ENCODE measurements around the gene EFCAB8.
"Not testable (repeated sequence)": the region's sequence is repeated elsewhere in the genome, so short reads cannot be mapped to it uniquely, and the experiment has no call there.

The EFCAB8 gene

GRCh38 chr20:32842688-32843524 is 15.8 kb upstream of the EFCAB8 start:
- DNase-seq = no peak

DNA sequence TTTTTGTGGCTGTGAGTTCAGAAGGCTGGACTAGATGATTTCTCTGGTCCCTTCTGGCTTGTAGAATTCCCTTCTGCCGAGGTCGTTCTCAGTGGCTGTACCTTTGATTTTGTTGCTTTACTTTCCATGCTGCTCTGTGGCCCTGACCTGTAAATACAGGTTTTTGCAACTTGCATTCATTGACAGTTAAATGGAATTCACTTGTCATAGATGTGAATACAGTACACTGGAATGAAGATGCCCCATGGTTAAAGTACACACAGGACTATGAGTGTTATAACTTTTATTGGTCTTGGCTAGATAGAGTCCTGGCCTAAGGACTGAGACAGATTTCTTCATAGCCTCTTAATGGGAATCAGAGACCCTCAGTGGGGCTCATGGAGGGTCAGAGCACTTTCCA is 12.9 kb upstream of the EFCAB8 start:
- no peak for DNase-seq

DNA sequence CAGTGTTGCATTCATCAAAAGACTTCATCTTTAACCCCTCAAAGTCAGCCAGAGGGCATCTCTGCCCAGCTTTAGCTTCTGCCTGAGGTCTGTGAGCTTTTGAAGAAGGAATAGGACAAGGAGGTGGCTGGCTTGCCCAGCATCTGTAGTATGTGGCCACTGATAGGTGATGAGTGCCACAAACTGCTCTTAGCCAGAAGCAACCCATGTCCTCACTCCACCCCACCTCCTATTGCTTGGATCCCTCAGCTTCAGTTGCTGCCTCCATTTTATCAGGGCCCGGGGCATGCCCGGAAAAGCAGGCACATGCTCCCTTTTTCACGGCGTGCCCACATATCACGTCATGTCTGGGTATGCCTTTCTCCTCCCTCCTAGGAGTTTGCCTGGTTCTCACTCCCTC is 11.9 kb upstream of the EFCAB8 start:
- DNase-seq = no peak

- DNase-seq = no peak
Observed at GRCh38 chr20:32847964-32848363, 10.8 kb upstream of the EFCAB8 start.

GRCh38 chr20:32848846-32849245 is 9.9 kb upstream of the EFCAB8 start:
- DNase-seq = no peak

- DNase-seq = no peak
Observed at GRCh38 chr20:32849577-32849976, 9.1 kb upstream of the EFCAB8 start.

DNA sequence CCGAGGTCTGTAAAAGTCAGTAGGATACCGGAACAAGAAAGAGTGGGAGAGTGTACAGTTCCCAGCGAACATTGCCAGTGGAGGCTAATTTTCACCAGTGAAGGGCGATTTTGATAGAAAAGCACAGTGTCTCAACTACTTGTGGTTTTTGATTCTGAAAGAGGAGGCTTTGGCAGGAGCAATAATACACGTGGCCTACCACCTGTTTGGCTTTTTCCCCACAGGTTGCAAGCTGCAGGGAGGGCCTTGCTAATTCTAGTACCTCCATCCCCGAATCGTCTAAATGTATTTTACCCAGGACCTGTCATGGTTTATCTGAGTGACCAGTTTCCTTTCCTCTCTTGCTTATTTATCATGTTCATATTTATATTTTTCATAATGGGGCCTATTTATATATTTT is 3.3 kb upstream of the EFCAB8 start:
- no peak for DNase-seq

- DNase-seq = no peak
Observed at GRCh38 chr20:32858189-32858588, 534 bp upstream of the EFCAB8 start.

DNA sequence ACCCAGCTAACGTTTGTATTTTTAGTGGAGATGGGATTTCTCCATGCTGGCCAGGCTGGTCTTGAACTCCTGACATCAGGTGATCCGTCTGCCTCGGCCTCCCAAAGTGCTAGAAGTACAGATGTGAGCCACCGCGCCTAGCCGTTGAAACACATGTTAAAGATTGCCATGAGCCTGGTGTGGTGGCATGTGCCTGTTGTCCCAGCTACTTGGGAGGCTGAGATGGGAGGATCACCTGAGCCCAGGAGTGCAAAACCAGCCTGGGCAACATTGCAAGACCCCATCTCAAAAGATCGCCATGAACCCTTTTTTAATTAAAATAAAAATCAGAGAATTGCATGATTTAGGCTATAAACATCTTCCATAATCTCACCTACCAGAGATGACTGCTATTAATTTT is 2.7 kb downstream of the EFCAB8 start:
- DNase-seq = no peak

GRCh38 chr20:32869562-32869961 is 10.8 kb downstream of the EFCAB8 start:
- DNase-seq = no peak

DNA sequence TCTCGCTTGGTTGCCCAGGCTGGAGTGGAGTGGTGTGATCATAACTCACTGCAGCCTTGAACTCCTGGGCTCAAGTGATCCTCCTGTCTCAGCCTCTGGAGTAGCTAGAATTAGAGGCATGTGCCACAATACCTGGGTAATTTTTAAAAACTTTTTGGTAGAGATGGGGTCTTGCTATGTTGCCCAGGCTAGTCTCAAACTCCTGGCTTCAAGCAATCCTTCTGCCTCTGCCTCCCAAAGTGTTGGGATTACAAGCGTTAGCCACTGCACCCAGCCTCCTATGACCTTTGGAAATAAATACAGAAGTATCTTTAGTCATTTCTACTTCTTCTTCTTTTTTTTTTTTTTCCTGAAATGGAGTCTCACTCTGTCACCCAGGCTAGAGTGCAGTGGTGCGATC is 11.8 kb downstream of the EFCAB8 start:
- DNase-seq = not testable (repeated sequence)

- no peak for DNase-seq
Observed at GRCh38 chr20:32870985-32871384, 12.3 kb downstream of the EFCAB8 start.

- no peak for DNase-seq
Observed at GRCh38 chr20:32871627-32872160, 13.0 kb downstream of the EFCAB8 start.

GRCh38 chr20:32872266-32872665 is 13.5 kb downstream of the EFCAB8 start:
- no peak for DNase-seq

DNA sequence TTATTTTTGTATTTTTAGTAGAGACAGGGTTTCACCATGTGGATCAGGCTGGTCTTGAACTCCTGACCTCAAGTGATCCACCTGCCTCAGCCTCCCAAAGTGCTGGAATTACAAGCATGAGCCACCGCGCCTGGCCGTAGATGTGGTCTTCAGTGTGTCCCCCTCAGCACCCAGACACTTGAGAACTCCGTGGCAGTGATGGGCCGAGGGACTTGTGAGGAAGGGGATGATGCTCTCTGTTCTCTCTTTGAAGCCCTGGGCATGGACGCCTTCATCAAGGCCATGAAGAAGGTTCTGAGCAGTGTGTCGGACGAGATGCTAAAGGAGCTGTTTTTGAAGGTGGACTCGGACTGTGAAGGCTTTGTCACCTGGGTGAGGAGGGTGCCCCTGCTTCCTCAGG is 16.9 kb downstream of the EFCAB8 start:
- no peak for DNase-seq

DNA sequence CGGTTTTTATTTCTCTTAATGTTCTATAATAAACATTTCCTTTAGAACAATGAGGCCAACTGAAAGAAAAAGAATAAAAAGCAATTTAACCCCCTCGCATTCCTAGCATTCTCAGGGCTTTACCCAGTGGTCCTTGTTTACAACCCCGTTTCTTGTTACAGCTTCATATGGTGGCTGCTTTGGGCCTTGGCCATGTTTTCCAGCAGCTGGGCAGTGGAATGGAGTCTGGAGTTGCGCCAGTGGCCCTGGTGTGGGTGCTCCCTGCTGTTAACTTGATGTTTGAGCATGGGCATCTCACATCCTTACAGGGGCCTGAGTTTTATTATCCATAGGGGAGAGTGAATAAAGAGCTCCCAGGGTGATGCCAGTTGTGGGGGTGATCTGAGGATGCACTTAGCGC is 18.8 kb downstream of the EFCAB8 start:
- DNase-seq = no peak

DNA sequence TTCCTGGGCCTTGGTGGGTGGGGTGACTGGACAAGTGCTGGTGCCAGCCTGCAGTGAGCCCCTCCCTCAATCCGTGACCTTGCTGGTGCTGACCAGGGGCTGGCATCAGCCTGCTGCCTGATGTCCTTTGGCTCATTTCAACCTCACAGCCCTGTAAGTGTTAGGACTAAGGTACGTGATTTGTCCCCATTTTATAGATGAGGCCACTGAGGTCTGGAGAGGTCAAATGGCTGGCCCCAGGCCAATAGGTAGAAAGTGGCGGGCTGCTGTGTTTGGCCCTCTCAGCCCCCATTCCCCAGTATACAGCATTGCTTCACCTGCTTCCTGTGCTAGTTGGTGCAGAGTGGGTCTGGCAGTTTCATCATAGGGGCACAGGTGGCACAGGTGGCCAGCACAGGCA is 20.1 kb downstream of the EFCAB8 start:
- DNase-seq = no peak

GRCh38 chr20:32879538-32879937 is 20.8 kb downstream of the EFCAB8 start:
- no peak for DNase-seq

DNA sequence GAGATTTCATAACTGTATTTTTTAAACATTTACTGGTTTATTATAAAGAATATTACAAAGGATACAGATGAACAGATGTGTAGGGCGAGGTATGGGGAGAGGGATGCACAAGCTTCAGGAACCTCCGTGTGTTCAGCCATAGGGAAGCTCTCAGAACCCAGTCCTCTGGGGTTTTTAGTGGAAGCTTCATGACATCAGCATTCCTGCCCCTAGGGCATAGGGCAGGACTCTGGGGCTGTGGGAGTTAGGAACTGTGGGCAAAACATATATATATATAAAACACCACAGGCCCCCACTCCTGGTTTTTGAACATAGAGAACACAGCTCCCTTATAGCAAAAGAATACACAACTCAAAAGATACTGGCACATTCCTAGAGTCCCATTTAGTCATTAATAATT is 21.9 kb downstream of the EFCAB8 start:
- DNase-seq = no peak

DNA sequence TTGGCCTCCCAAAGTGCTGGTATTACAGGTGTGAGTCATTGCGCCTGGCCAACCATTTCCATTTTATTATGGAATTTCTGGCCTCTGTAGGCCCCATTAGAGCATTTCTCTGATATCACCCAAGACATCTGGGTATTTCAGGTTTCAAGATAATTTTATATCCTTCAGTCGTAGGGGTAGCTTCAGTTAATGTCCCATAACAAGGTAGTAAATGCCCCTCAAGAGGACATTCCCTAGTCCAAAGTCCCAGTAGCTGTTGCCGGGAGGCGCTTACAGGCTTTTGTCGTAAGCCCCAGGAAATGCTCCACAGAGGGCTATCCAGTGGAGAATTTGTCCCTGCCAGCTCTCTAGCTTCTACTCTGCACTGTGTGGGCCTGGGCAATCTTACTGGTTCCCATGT is 24.4 kb downstream of the EFCAB8 start:
- no peak for DNase-seq

DNA sequence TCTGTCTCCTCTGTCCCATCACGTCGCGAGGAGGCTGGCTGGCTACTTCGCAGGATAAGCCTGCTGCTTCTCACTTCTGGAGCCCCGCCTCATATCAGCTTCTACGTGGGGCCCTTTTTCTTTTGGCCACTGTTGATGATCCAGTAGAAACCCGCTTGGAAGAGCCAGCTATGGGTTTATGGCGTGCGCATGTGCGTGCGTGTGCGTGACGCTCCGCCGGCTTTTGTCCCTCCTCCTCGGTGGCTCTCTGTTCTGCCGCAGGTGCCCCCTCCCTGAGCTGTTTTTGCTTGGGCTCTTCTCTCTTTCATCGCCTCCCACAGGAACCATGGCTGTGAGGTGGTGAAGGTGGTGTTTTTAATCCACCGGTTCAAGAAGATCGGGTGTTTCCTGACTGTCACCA is 26.5 kb downstream of the EFCAB8 start:
- no peak for DNase-seq

DNA sequence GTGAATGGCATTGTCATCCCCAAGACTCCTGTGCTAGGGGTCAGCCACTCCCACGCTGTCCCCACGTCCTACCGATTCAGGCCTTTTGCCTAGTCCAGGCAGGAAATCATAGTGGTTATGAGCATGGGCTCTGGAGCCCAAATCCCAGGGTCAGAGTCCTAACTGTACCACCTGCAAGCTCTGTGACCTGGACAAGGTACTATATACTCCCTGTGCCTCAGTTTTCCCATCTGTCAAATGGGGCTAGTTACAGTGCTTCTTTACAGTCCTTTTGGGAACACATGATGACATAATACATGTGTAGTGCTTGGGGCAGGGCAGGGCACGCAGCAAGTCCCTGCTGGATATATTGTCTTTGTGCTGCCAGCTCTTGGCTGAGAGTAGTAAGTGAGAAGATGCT is 27.2 kb downstream of the EFCAB8 start:
- no peak for DNase-seq

DNA sequence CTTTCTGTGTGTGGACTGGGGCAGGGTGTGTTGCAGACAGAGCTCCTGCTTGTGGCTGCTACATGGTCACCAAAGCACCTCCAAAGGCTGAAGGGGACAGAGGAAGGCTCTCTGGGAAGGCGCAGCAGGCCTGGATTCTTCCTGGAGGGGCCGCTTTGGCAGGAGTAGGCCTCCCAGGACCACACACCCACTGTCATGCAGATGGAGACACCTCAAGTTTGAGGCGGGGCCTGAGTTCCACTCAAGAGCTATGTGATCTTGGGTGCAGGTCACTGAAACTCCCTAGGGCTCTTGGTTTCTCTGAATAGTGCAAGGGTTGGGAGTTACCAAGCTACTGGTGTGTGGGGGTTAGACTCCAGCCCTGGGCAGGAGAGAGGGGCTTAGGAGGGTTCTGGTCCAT is 27.9 kb downstream of the EFCAB8 start:
- no peak for DNase-seq

DNA sequence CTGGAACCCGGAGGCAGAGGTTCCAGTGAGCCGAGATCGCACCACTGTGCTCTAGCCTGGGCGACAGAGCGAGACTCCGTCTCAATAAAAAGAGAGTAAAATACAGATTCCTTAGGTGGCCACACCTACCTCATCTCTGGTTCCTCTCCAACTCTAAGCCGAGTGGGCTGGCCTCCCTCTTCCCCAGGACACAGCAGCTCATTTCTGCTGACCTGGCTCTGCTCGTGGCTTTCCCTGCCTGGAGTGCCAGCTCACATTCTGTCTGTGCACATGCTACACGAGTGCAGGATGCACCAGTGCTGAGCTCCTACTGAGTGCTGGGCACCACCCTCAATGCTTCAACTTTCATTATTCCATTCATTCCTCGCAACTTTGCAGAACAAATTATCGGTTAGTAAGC is 28.8 kb downstream of the EFCAB8 start:
- no peak for DNase-seq

- no peak for DNase-seq
Observed at GRCh38 chr20:32888636-32889035, 29.9 kb downstream of the EFCAB8 start.
